ENCODE results near the gene HIRA.

GRCh38 chr22:19287889-19288288 is 143.6 kb downstream of the HIRA start:
- TF ChIP-seq CTCF (conservative IDR thresholded peaks at IDR 0.05 in 1 of 2, IDR thresholded peaks at IDR 0.05 in 1 of 2; ENCODE audit: extremely low read depth in 1 of 2, insufficient read depth in 1 of 2, low read depth in 1 of 2, low read length in 2 of 2) (no peak), EZH2 (IDR thresholded peaks at IDR 0.05; ENCODE audit: borderline replicate concordance, low read length) (no peak)
